Tibial artery (tissue), 4 donors: ENCODE measurements around the gene VCL.

ENCODE experiments used
- DNase-seq, 2 donors: peaks; one replicate each; pipeline ENCODE4 v3.0.0-alpha.2; 2019
- H3K27ac ChIP-seq, 2 donors: fragments of 200-600 bp; sonication (generic) in 1 of 2; 1 replicate in 1 of 2; 2 replicates in 1 of 2; pipeline ENCODE4 v1.5.1; 2018 to 2019; ENCODE audit warnings: mild to moderate bottlenecking in 1 of 2
- H3K27me3 ChIP-seq, 2 donors: fragments of 200-600 bp; sonication (generic) in 1 of 2; one replicate each; pipeline versions ENCODE4 v1.5.1 to v1.6.0; 2016 to 2019
- H3K36me3 ChIP-seq, 3 donors: fragments of 200-600 bp; sonication (generic) in 2 of 3; one replicate each; pipeline ENCODE4 v1.5.1; 2016 to 2019; ENCODE audit warnings: mild to moderate bottlenecking in 2 of 3
- H3K4me1 ChIP-seq, 4 donors: fragments of 200-600 bp; sonication (generic) in 2 of 4; 1 replicate in 3 of 4; 2 replicates in 1 of 4; pipeline ENCODE4 v1.5.1; 2016 to 2019
- H3K4me3 ChIP-seq, 2 donors: fragments of 200-600 bp; sonication (generic) in 1 of 2; 1 replicate in 1 of 2; 2 replicates in 1 of 2; pipeline ENCODE4 v1.5.1; 2018 to 2019; ENCODE audit warnings: mild to moderate bottlenecking in 2 of 2
- H3K9me3 ChIP-seq, 3 donors: fragments of 200-600 bp; sonication (generic) in 1 of 3; one replicate each; pipeline ENCODE4 v1.5.1; 2016 to 2019
- CTCF ChIP-seq, 2 experiments: fragments of 200-600 bp in 1 of 2; fragments of 450-650 bp in 1 of 2; IDR thresholded peaks; one replicate each; pipeline ENCODE4 v1.5.1; 2017 to 2019; ENCODE audit warnings: antibody characterized with exemption in 2 of 2, mild to moderate bottlenecking in 1 of 2, moderate library complexity in 1 of 2
- intact Hi-C: fragments of 100-400 bp; cut with DNase I; formaldehyde crosslinking; loops from one replicate; pipeline ENCODE4 v1.15.0; 2023; ENCODE audit warnings: low total_unique reads

VCL gene

DNA sequence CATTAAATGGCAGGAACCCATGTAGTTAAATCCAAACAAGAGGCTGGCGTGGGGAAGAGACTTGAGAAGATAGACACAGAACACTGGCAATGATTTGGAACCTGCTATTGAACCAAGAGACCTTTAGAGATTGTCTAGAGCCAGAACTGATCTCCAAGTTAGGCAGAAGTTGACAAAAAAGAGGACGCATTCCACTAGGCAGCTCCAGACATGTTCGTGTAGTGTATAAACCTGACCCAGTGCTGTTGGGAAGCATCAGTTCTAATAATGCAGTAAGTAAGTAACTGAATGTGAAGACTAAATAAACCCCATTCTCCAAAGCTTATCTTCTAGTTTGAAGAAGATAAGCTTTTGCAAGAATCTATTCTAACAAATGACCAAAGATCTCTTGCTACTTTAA, 101.9 kb downstream of the VCL start:
- intact Hi-C loops = no loop called here
- Histone ChIP-seq H3K9me3 (no peaks in the 10 kb centered on the region), H3K27me3 (no peaks in the 10 kb centered on the region), H3K36me3 (peaks cover 83 to 96% (median 88%) of the 10 kb centered on the region in 3 donors), H3K27ac (no peak overlapping the region), H3K4me1 (no peaks in the 10 kb centered on the region), H3K4me3 (no peak overlapping the region)
- no peak for DNase-seq
- no peak for TF ChIP-seq CTCF (IDR thresholded peaks at IDR 0.05)

DNA sequence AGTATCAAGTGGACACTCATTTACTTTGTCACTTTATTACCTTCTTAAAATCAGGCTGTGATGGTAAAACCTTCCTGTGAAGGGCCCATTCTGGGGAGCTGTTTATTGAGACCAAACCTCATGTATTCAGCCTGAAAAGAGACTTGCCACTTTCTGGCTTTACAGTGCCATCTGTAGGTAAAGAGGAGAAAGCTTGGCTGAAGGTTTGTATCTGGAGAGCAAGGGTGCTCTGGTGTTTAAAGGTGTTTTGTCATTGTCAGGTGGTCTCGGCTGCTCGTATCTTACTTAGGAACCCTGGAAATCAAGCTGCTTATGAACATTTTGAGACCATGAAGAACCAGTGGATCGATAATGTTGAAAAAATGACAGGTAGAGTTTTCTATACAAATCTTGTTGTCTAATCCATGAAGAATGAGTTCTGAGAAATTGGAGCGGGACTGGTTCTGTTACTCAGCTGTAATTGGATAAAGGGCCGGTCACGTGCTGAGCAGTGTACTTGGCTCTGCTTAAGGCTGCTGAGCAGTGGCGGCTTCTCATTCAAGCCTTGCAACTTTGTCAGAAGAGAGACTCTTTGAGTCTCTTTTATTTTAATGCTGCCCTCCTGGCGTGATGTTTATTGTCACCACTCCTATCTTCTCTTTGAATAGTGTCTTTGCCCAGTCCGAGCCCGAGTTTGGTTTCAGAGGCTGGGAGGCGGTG, 105.8 kb downstream of the VCL start:
- Histone ChIP-seq H3K36me3 (peaks cover 85 to 95% (median 89%) of the 10 kb centered on the region in 3 donors), H3K27me3 (no peaks in the 10 kb centered on the region), H3K9me3 (no peaks in the 10 kb centered on the region), H3K27ac (no peak overlapping the region), H3K4me1 (no peaks in the 10 kb centered on the region), H3K4me3 (no peak overlapping the region)
- intact Hi-C loops = no loop called here
- no peak for TF ChIP-seq CTCF (IDR thresholded peaks at IDR 0.05)
- no peak for DNase-seq

DNA sequence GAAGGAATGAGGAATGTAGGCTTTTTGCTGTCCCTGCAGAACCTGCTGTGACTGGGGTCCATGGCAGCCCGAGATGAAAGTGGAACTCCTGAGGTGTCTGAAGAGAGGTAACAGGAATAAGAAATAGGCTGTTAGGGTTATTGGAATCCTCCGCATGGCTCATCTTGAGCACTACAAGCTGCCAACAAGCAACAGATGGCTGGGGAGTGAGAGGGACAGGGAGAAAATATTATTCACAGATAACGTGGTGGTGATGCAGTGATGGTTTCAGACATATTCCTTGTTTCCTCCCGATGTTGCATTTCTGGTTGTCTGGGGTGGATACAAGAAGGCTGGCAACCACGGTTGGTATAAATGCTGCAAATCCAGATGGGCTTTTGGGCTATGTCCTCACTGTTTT, 106.6 kb downstream of the VCL start:
- H3K4me1 ChIP-seq = no peaks in the 10 kb centered on the region
- H3K27me3 ChIP-seq = no peaks in the 10 kb centered on the region
- no peak for TF ChIP-seq CTCF (IDR thresholded peaks at IDR 0.05)
- H3K36me3 ChIP-seq = peaks cover 85 to 95% (median 89%) of the 10 kb centered on the region in 3 donors
- H3K27ac ChIP-seq = no peak overlapping the region
- H3K4me3 ChIP-seq = no peak overlapping the region
- intact Hi-C loops = no loop called here
- no peak for DNase-seq
- no peaks in the 10 kb centered on the region for H3K9me3 ChIP-seq

DNA sequence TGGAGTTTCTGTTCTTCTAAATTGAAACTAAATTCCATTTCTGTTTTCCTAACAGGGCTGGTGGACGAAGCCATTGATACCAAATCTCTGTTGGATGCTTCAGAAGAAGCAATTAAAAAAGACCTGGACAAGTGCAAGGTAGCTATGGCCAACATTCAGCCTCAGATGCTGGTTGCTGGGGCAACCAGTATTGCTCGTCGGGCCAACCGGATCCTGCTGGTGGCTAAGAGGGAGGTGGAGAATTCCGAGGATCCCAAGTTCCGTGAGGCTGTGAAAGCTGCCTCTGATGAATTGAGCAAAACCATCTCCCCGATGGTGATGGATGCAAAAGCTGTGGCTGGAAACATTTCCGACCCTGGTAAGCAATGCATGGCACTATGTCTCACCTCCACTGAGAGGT, 107.1 kb downstream of the VCL start:
- Histone ChIP-seq H3K4me1 (peaks cover 0 to 4% (median 0%) of the 10 kb centered on the region in 4 donors), H3K9me3 (no peaks in the 10 kb centered on the region), H3K4me3 (no peak overlapping the region), H3K27me3 (no peaks in the 10 kb centered on the region), H3K36me3 (peaks cover 85 to 95% (median 89%) of the 10 kb centered on the region in 3 donors), H3K27ac (no peak overlapping the region)
- no peak for DNase-seq
- intact Hi-C loops = no loop called here
- no peak for TF ChIP-seq CTCF (IDR thresholded peaks at IDR 0.05)

GRCh38 chr10:74107391-74107790, 109.5 kb downstream of the VCL start:
- H3K4me1 ChIP-seq = peaks cover 0 to 10% (median 0%) of the 10 kb centered on the region in 4 donors
- H3K9me3 ChIP-seq = no peaks in the 10 kb centered on the region
- peaks cover 91 to 98% (median 95%) of the 10 kb centered on the region in 3 donors for H3K36me3 ChIP-seq
- no peak overlapping the region for H3K4me3 ChIP-seq
- no peak for DNase-seq
- H3K27ac ChIP-seq = no peak overlapping the region
- no peak for TF ChIP-seq CTCF (IDR thresholded peaks at IDR 0.05)
- no peaks in the 10 kb centered on the region for H3K27me3 ChIP-seq
- intact Hi-C loops = no loop called here
